Activated CD8-positive, alpha-beta T cell treated with anti-CD3 and anti-CD28 coated beads for 36 hours (primary cell): ENCODE data around the gene RRP15. TPM values are rescaled to one million over a fixed set of nuclear protein-coding genes. Genes with fewer than 3 reads are reported as not detected.

ENCODE experiments used
- ATAC-seq: fragments of 200-7000 bp; cut with Tn5 transposase; one replicate; pipeline ENCODE4 v1.10.0; 2021; ENCODE audit warnings: mild to moderate bottlenecking, moderate library complexity
- CTCF ChIA-PET: fragments of 350-600 bp; sonication (Branson Sonifier 250); formaldehyde crosslinking; loops from one replicate; lab custom pipeline; 2021; ENCODE audit warnings: antibody characterized with exemption; lab: Charles Lee
- POLR2A ChIA-PET: fragments of 350-600 bp; sonication (Branson Sonifier 250); formaldehyde crosslinking; loops from one replicate; lab custom pipeline; 2021; ENCODE audit warnings: antibody characterized with exemption; lab: Charles Lee
- DNase-seq: peaks from one replicate; pipeline ENCODE4 v3.0.0-alpha.2; 2020
- H3K27ac Mint-ChIP-seq: one replicate; pipeline ENCODE4 v1.8.0; 2021; ENCODE audit warnings: mild to moderate bottlenecking, mixed read lengths
- H3K27me3 Mint-ChIP-seq: one replicate; pipeline ENCODE4 v1.8.0; 2021; ENCODE audit warnings: mixed read lengths
- H3K36me3 Mint-ChIP-seq: one replicate; pipeline ENCODE4 v1.8.0; 2021; ENCODE audit warnings: low read depth, mixed read lengths
- H3K4me1 Mint-ChIP-seq: one replicate; pipeline ENCODE4 v1.8.0; 2021; ENCODE audit warnings: low read depth, mixed read lengths
- H3K4me3 Mint-ChIP-seq: one replicate; pipeline ENCODE4 v1.8.0; 2021; ENCODE audit warnings: mild to moderate bottlenecking, moderate library complexity, mixed read lengths
- H3K9me3 Mint-ChIP-seq: one replicate; pipeline ENCODE4 v1.8.0; 2021; ENCODE audit warnings: mixed read lengths
- CTCF ChIP-seq: fragments of 200-600 bp; IDR thresholded peaks from one replicate; pipeline ENCODE4 v1.8.0; 2022; ENCODE audit warnings: antibody characterized with exemption, mild to moderate bottlenecking
- intact Hi-C: fragments of 100-400 bp; cut with micrococcal nuclease; formaldehyde crosslinking; loops from one replicate; pipeline ENCODE4 v1.10.0; 2022
- total RNA-seq, 2 experiments: library from RNA; stranded (reverse); gene quantifications; one replicate each; pipeline ENCODE4 v1.2.3, GENCODE V29; 2021

RRP15 gene
- total RNA-seq, 2 experiments from 2014 or later = 20.9 to 24.3 TPM

GRCh38 chr1:218324226-218324580, 39.1 kb downstream of the RRP15 start:
- Mint-ChIP-seq H3K9me3 (no peaks in the 10 kb centered on the region), H3K27ac (no peak overlapping the region), H3K36me3 (peaks cover 14% of the 10 kb centered on the region), H3K4me1 (peaks cover 3% of the 10 kb centered on the region), H3K4me3 (no peak overlapping the region), H3K27me3 (no peaks in the 10 kb centered on the region)
- intact Hi-C loops = no loop called here
- no peak for TF ChIP-seq CTCF
- ChIA-PET CTCF (no interaction called here), POLR2A (no interaction called here)
- ATAC-seq (no peak), DNase-seq (no peak)

GRCh38 chr1:218328769-218329168, 43.7 kb downstream of the RRP15 start:
- Mint-ChIP-seq H3K9me3 (no peaks in the 10 kb centered on the region), H3K36me3 (peaks cover 17% of the 10 kb centered on the region), H3K4me3 (no peak overlapping the region), H3K27ac (no peak overlapping the region), H3K27me3 (no peaks in the 10 kb centered on the region), H3K4me1 (peaks cover 3% of the 10 kb centered on the region)
- no peak for TF ChIP-seq CTCF
- POLR2A ChIA-PET = no interaction called here
- DNase-seq (no peak), ATAC-seq (no peak)
- intact Hi-C loops = no loop called here
- CTCF ChIA-PET = interaction anchor here (1.3 to 2.4 kb wide), 8 partner anchors 10 to 192 kb away, joined by 4 to 10 read pairs (median 6); partner anchors contain the start of gene TGFB2

DNA sequence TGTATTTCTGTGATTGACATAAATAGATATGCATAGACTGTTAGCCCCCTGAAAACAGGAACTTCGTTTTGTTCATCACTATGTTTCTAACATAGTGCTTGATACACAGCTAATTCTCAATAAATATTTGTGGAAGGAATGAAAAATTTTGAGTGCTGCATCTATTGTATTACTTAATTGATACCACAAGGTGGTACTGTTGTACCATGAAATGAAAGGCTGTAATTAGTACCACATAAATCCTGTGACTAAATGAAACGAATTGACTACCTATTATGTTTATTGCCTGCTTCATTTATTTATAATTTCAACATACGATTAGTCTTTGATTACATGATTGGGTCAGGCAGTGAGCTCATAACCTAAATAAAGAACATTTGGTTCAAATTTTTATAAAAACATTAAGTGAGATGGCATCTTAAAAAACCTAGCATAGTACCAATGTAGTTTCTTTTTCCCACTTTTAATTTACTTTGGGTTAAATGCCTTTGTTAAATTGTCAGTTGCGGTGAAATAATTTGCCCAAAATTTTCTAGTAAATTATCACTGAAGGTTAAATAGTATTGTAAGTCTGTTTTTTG, 45.0 kb downstream of the RRP15 start:
- no peaks in the 10 kb centered on the region for H3K9me3 Mint-ChIP-seq
- intact Hi-C loops = no loop called here
- no peak overlapping the region for H3K27ac Mint-ChIP-seq
- peaks cover under 1% of the 10 kb centered on the region for H3K4me1 Mint-ChIP-seq
- ChIA-PET CTCF (interaction anchor here (0.7 to 2.4 kb wide), 14 partner anchors 9 to 1056 kb away, joined by 3 to 10 read pairs (median 4); partner anchors contain the start of genes RRP15 and TGFB2), POLR2A (no interaction called here)
- peaks cover 17% of the 10 kb centered on the region for H3K36me3 Mint-ChIP-seq
- TF ChIP-seq CTCF = peak; percentile 73
- no peak for DNase-seq
- H3K27me3 Mint-ChIP-seq = no peaks in the 10 kb centered on the region
- no peak overlapping the region for H3K4me3 Mint-ChIP-seq
- ATAC-seq = peak; percentile 66

GRCh38 chr1:218332416-218332815, 47.3 kb downstream of the RRP15 start:
- Mint-ChIP-seq H3K27me3 (no peaks in the 10 kb centered on the region), H3K27ac (no peak overlapping the region), H3K36me3 (peaks cover 17% of the 10 kb centered on the region), H3K4me1 (no peaks in the 10 kb centered on the region), H3K9me3 (no peaks in the 10 kb centered on the region), H3K4me3 (no peak overlapping the region)
- ATAC-seq (no peak), DNase-seq (no peak)
- intact Hi-C loops = no loop called here
- CTCF ChIA-PET = no interaction called here
- no peak for TF ChIP-seq CTCF
- POLR2A ChIA-PET = no interaction called here

DNA sequence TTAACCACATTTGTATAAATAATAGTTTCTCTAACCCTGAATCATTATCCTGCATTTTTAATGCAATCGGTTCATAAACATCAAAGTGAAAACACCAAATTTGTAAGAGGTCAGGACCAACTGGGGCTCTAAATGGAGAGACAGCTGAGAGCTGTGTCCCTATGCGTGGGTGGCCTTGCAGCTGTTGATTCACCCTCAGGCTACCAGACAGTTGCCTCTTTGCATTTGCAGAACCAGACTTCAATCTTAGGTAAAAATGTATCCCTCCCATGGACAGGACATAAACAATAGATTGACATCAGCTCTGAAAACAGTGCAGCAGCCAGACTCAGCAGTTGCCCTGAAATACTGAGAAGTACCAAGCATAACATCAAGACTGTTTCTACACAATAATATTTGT, 51.2 kb downstream of the RRP15 start:
- ATAC-seq = no peak
- Mint-ChIP-seq H3K36me3 (peaks cover 19% of the 10 kb centered on the region), H3K27ac (no peak overlapping the region), H3K4me3 (no peak overlapping the region), H3K9me3 (no peaks in the 10 kb centered on the region), H3K27me3 (no peaks in the 10 kb centered on the region), H3K4me1 (no peaks in the 10 kb centered on the region)
- POLR2A ChIA-PET = no interaction called here
- no peak for DNase-seq
- no peak for TF ChIP-seq CTCF
- intact Hi-C loops = no loop called here
- CTCF ChIA-PET = interaction anchor here (0.6 kb wide), 1 partner anchor 48 kb away, joined by 3 read pairs; no protein-coding TSS in a partner anchor
